Keratinocyte (primary cell): ENCODE results near the gene SCFD2.

ENCODE experiments used
- CTCF ChIP-seq, 3 experiments: IDR thresholded peaks in 1 of 3; conservative IDR thresholded peaks in 1 of 3; optimal IDR thresholded peaks in 1 of 3; 2 replicates in 2 of 3; 3 replicates in 1 of 3; pipeline versions ENCODE3 to v1.5.1; 2011; ENCODE audit warnings: low read length in 3 of 3, mild to moderate bottlenecking in 3 of 3, moderate library complexity in 2 of 3, control low read depth in 1 of 3, inconsistent platforms in 1 of 3; ENCODE audit not compliant: insufficient read depth in 2 of 3; ENCODE audit errors: extremely low read depth in 1 of 3
- EZH2 ChIP-seq: IDR thresholded peaks from one replicate; pipeline ENCODE4 v1.6.1; 2012; ENCODE audit warnings: inconsistent platforms, mild to moderate bottlenecking, low read length, moderate library complexity

GRCh38 chr4:53043891-53044650 lies 321.8 kb downstream of the SCFD2 start:
- TF ChIP-seq CTCF (optimal IDR thresholded peaks at IDR 0.05 in 1 of 3, IDR thresholded peaks at IDR 0.05 in 1 of 3, conservative IDR thresholded peaks at IDR 0.05 in 1 of 3; ENCODE audit: extremely low read depth in 1 of 3, insufficient read depth in 2 of 3, low read length in 3 of 3): no peak
- TF ChIP-seq EZH2: no peak
